ENCODE results near the gene FAIM2.

Gene FAIM2

GRCh38 chr12:49939307-49939706, 35.6 kb upstream of the FAIM2 start:
- peaks cover 3% of the 10 kb centered on the region for H3K27me3 ChIP-seq (ENCODE audit: control insufficient read depth, insufficient read depth, low read length, poor library complexity, severe bottlenecking)

GRCh38 chr12:49937639-49938300, 34.1 kb upstream of the FAIM2 start:
- Histone ChIP-seq H3K4me1 (ENCODE audit: control insufficient read depth, insufficient read depth, low read length) (no peaks in the 10 kb centered on the region), H3K4me3 (ENCODE audit: insufficient read depth, low read depth, low read length) (no peak overlapping the region), H3K36me3 (ENCODE audit: control insufficient read depth, insufficient read depth, low read length) (no peaks in the 10 kb centered on the region), H3K27me3 (ENCODE audit: control insufficient read depth, insufficient read depth, low read length, poor library complexity, severe bottlenecking) (no peaks in the 10 kb centered on the region), H3K9me3 (ENCODE audit: control insufficient read depth, low read length) (no peaks in the 10 kb centered on the region), H3K27ac (ENCODE audit: insufficient read depth, low read depth, low read length, poor library complexity, severe bottlenecking) (no peak overlapping the region)
- 86 to 88% methylated on average over 8 of the region's 8 CpGs for WGBS, 2 experiments

More at GRCh38 chr12:49939307-49939706, 35.6 kb upstream of the FAIM2 start:
- Histone ChIP-seq H3K4me1 (ENCODE audit: control insufficient read depth, insufficient read depth, low read length) (peaks cover 8% of the 10 kb centered on the region), H3K9me3 (ENCODE audit: control insufficient read depth, low read length) (no peaks in the 10 kb centered on the region), H3K36me3 (ENCODE audit: control insufficient read depth, insufficient read depth, low read length) (no peaks in the 10 kb centered on the region), H3K4me3 (ENCODE audit: insufficient read depth, low read depth, low read length) (no peak overlapping the region), H3K27ac (ENCODE audit: insufficient read depth, low read depth, low read length, poor library complexity, severe bottlenecking) (no peak overlapping the region)

- Histone ChIP-seq H3K9me3 (ENCODE audit: control insufficient read depth, low read length) (no peaks in the 10 kb centered on the region), H3K27me3 (ENCODE audit: control insufficient read depth, insufficient read depth, low read length, poor library complexity, severe bottlenecking) (no peaks in the 10 kb centered on the region), H3K4me1 (ENCODE audit: control insufficient read depth, insufficient read depth, low read length) (no peaks in the 10 kb centered on the region), H3K27ac (ENCODE audit: insufficient read depth, low read depth, low read length, poor library complexity, severe bottlenecking) (no peak overlapping the region), H3K4me3 (ENCODE audit: insufficient read depth, low read depth, low read length) (no peak overlapping the region), H3K36me3 (ENCODE audit: control insufficient read depth, insufficient read depth, low read length) (no peaks in the 10 kb centered on the region)
- WGBS, 2 experiments, result 91 to 92% methylated on average over 2 to 3 of the region's 3 CpGs
These were observed 33.2 kb upstream of the FAIM2 start for GRCh38 chr12:49936925-49937324.

- 86 to 95% methylated on average over 2 to 3 of the region's 3 CpGs for WGBS, 2 experiments
- H3K9me3 ChIP-seq (ENCODE audit: control insufficient read depth, low read length), result no peaks in the 10 kb centered on the region
- no peak overlapping the region for H3K4me3 ChIP-seq (ENCODE audit: insufficient read depth, low read depth, low read length)
- no peaks in the 10 kb centered on the region for H3K27me3 ChIP-seq (ENCODE audit: control insufficient read depth, insufficient read depth, low read length, poor library complexity, severe bottlenecking)
- H3K36me3 ChIP-seq (ENCODE audit: control insufficient read depth, insufficient read depth, low read length), result no peaks in the 10 kb centered on the region
- no peak overlapping the region for H3K27ac ChIP-seq (ENCODE audit: insufficient read depth, low read depth, low read length, poor library complexity, severe bottlenecking)
- H3K4me1 ChIP-seq (ENCODE audit: control insufficient read depth, insufficient read depth, low read length), result no peaks in the 10 kb centered on the region
These were observed 30.8 kb upstream of the FAIM2 start for GRCh38 chr12:49934505-49934904.

DNA sequence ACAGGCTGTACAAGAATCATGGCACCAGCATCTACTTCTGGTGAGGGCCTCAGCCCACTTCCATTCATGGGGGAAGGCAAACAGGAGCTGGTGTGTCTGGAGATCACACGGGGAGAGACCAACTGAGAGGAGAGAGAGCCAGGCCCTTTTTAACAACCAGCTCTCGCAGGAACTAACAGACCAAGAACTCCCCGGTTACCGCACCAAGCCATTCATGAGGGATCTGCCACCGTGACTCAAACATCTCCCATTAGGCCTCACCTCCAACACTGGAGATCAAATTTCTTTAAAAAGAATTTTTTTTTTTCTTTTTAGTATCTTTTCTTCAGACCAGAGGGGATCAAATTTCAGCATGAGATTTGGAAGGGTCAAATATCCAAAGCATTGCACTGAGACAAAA, 30.1 kb upstream of the FAIM2 start:
- no peaks in the 10 kb centered on the region for H3K9me3 ChIP-seq (ENCODE audit: control insufficient read depth, low read length)
- no peaks in the 10 kb centered on the region for H3K4me1 ChIP-seq (ENCODE audit: control insufficient read depth, insufficient read depth, low read length)
- WGBS, 2 experiments, result 64 to 67% methylated on average over 5 of the region's 5 CpGs
- no peaks in the 10 kb centered on the region for H3K36me3 ChIP-seq (ENCODE audit: control insufficient read depth, insufficient read depth, low read length)
- no peak overlapping the region for H3K4me3 ChIP-seq (ENCODE audit: insufficient read depth, low read depth, low read length)
- no peaks in the 10 kb centered on the region for H3K27me3 ChIP-seq (ENCODE audit: control insufficient read depth, insufficient read depth, low read length, poor library complexity, severe bottlenecking)
- no peak overlapping the region for H3K27ac ChIP-seq (ENCODE audit: insufficient read depth, low read depth, low read length, poor library complexity, severe bottlenecking)

DNA sequence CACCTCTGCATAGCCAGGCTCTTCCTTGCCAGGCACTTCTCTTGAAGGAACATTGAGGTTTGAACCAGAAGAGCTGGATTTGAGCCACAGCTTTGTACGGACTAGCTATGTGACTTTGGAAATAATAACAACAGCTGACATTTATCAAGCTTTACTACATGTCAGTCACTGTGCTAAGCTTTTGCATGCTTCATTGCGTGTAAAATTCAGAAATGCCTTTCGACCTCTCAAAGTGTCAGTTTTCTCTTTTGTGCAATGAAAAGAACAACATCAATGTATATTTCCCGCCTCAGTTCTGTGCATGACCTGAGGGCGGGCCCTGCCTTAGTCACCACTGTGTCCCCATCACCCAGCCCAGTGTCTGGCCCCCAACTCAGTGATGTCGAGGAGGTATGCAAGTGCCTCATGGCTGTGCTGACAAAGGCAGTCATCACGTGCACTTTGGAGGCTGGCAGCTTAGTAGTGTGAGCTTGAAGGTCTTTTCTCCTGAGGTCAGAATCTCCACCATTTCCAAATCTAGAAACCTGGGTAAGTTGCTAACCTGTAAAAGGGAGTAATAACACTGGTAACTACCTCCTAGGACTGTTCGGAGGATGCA, 28.9 kb upstream of the FAIM2 start:
- H3K27ac ChIP-seq (ENCODE audit: insufficient read depth, low read depth, low read length, poor library complexity, severe bottlenecking), result no peak overlapping the region
- 90 to 92% methylated on average over 8 of the region's 8 CpGs for WGBS, 2 experiments
- H3K27me3 ChIP-seq (ENCODE audit: control insufficient read depth, insufficient read depth, low read length, poor library complexity, severe bottlenecking), result no peaks in the 10 kb centered on the region
- H3K36me3 ChIP-seq (ENCODE audit: control insufficient read depth, insufficient read depth, low read length), result no peaks in the 10 kb centered on the region
- H3K4me1 ChIP-seq (ENCODE audit: control insufficient read depth, insufficient read depth, low read length), result no peaks in the 10 kb centered on the region
- no peaks in the 10 kb centered on the region for H3K9me3 ChIP-seq (ENCODE audit: control insufficient read depth, low read length)
- H3K4me3 ChIP-seq (ENCODE audit: insufficient read depth, low read depth, low read length), result no peak overlapping the region

DNA sequence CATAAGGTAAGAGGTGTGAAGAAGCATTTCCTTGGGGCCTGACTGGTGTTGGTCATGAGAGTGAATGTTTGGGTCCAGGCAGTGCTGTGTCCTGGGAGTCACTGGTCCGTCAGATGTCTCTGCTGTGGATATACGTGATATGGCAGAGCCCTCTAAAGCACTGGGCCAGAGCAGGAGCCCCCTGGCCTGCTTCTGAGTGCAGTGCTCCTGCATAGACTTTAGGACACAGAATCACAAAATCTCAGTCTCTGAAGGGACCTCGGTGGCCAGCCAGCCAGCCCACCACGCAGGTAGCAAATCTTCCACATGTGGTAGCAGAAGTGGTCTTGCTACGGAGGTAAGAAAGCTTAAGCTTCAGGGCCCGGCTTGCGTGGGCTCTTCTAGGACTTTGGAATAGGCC, 28.3 kb upstream of the FAIM2 start:
- H3K27me3 ChIP-seq (ENCODE audit: control insufficient read depth, insufficient read depth, low read length, poor library complexity, severe bottlenecking), result no peaks in the 10 kb centered on the region
- H3K27ac ChIP-seq (ENCODE audit: insufficient read depth, low read depth, low read length, poor library complexity, severe bottlenecking), result no peak overlapping the region
- H3K4me1 ChIP-seq (ENCODE audit: control insufficient read depth, insufficient read depth, low read length), result no peaks in the 10 kb centered on the region
- H3K4me3 ChIP-seq (ENCODE audit: insufficient read depth, low read depth, low read length), result no peak overlapping the region
- H3K36me3 ChIP-seq (ENCODE audit: control insufficient read depth, insufficient read depth, low read length), result no peaks in the 10 kb centered on the region
- 73 to 74% methylated on average over 7 of the region's 7 CpGs for WGBS, 2 experiments
- H3K9me3 ChIP-seq (ENCODE audit: control insufficient read depth, low read length), result no peaks in the 10 kb centered on the region

DNA sequence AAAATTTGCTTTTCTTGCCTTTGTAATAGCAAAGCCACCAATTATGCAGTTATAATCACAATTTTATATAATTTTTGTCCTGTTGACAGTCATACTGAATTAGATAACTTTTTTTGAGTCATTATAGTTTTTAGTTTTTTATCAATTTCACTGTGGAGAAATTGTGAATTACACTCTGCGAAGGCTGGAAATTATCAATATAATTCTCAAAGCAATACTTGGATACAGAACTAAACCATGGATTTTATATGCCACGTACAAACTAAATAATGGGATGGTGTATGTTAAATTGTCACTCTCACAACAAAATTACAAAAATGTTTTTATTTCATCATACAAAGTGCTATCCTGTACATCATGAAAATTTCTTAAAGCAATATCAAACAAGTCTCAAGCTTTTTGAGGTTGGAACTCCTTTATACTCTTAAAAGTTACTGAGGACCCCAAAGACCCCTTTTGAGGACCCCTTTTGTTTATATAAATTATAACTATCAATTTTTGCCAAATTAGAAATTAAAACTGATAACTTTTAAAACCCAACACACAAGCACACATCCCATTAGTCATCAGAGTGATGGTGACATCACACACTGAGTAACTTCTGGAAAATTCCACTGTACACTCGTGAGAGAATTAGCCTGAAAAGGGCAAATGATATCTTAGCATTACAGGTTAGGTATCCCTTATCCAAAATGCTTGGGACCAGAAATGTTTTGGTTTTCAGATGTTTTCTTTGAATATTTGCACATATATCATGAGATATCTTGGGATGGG, 27.0 kb upstream of the FAIM2 start:
- WGBS, 2 experiments, result 84 to 86% methylated on average over 1 to 2 of the region's 3 CpGs
- Histone ChIP-seq H3K4me1 (ENCODE audit: control insufficient read depth, insufficient read depth, low read length) (no peaks in the 10 kb centered on the region), H3K27ac (ENCODE audit: insufficient read depth, low read depth, low read length, poor library complexity, severe bottlenecking) (no peak overlapping the region)

GRCh38 chr12:49929581-49929980, 25.9 kb upstream of the FAIM2 start:
- Histone ChIP-seq H3K27ac (ENCODE audit: insufficient read depth, low read depth, low read length, poor library complexity, severe bottlenecking) (no peak overlapping the region), H3K36me3 (ENCODE audit: control insufficient read depth, insufficient read depth, low read length) (no peaks in the 10 kb centered on the region), H3K4me1 (ENCODE audit: control insufficient read depth, insufficient read depth, low read length) (no peaks in the 10 kb centered on the region), H3K27me3 (ENCODE audit: control insufficient read depth, insufficient read depth, low read length, poor library complexity, severe bottlenecking) (no peaks in the 10 kb centered on the region), H3K9me3 (ENCODE audit: control insufficient read depth, low read length) (no peaks in the 10 kb centered on the region), H3K4me3 (ENCODE audit: insufficient read depth, low read depth, low read length) (no peak overlapping the region)
- WGBS, 2 experiments, result 86 to 87% methylated on average over 7 of the region's 7 CpGs

More for the DNA sequence above, 27.0 kb upstream of the FAIM2 start:
- H3K27me3 ChIP-seq (ENCODE audit: control insufficient read depth, insufficient read depth, low read length, poor library complexity, severe bottlenecking), result no peaks in the 10 kb centered on the region
- H3K9me3 ChIP-seq (ENCODE audit: control insufficient read depth, low read length), result no peaks in the 10 kb centered on the region
- no peaks in the 10 kb centered on the region for H3K36me3 ChIP-seq (ENCODE audit: control insufficient read depth, insufficient read depth, low read length)
- H3K4me3 ChIP-seq (ENCODE audit: insufficient read depth, low read depth, low read length), result no peak overlapping the region

- H3K9me3 ChIP-seq (ENCODE audit: control insufficient read depth, low read length), result no peaks in the 10 kb centered on the region
- WGBS, 2 experiments, result 88 to 91% methylated on average over 6 of the region's 6 CpGs
- H3K36me3 ChIP-seq (ENCODE audit: control insufficient read depth, insufficient read depth, low read length), result no peaks in the 10 kb centered on the region
- H3K27ac ChIP-seq (ENCODE audit: insufficient read depth, low read depth, low read length, poor library complexity, severe bottlenecking), result no peak overlapping the region
- no peak overlapping the region for H3K4me3 ChIP-seq (ENCODE audit: insufficient read depth, low read depth, low read length)
- H3K27me3 ChIP-seq (ENCODE audit: control insufficient read depth, insufficient read depth, low read length, poor library complexity, severe bottlenecking), result no peaks in the 10 kb centered on the region
- no peaks in the 10 kb centered on the region for H3K4me1 ChIP-seq (ENCODE audit: control insufficient read depth, insufficient read depth, low read length)
These were observed 24.8 kb upstream of the FAIM2 start for GRCh38 chr12:49928471-49928870.

Measured in ectodermal cell (in vitro differentiated cells).